Upper lobe of right lung (tissue), 1 donor: ENCODE data around the gene MTG2. TPM values are rescaled to one million over a fixed set of nuclear protein-coding genes. Genes with fewer than 3 reads are reported as not detected.

Experiments used
- ATAC-seq: fragments of 200-7000 bp; cut with Tn5 transposase; one replicate; pipeline ENCODE4 v1.9.1; 2020; ENCODE audit warnings: mild to moderate bottlenecking, moderate library complexity
- DNase-seq: peaks from one replicate; pipeline ENCODE4 v3.0.0-alpha.2; 2020
- H3K27ac ChIP-seq: fragments of 200-600 bp; one replicate; pipeline ENCODE4 v1.8.0; 2022
- H3K27me3 ChIP-seq: fragments of 200-600 bp; one replicate; pipeline ENCODE4 v1.8.0; 2022; ENCODE audit warnings: mild to moderate bottlenecking
- H3K36me3 ChIP-seq: fragments of 200-600 bp; one replicate; pipeline ENCODE4 v1.8.0; 2022
- H3K4me1 ChIP-seq: fragments of 200-600 bp; one replicate; pipeline ENCODE4 v1.8.0; 2022
- H3K4me3 ChIP-seq: fragments of 200-600 bp; one replicate; pipeline ENCODE4 v1.8.0; 2022; ENCODE audit warnings: mild to moderate bottlenecking
- H3K9me3 ChIP-seq: fragments of 200-600 bp; one replicate; pipeline ENCODE4 v1.8.0; 2022
- intact Hi-C: fragments of 100-400 bp; cut with DNase I; formaldehyde crosslinking; loops from one replicate; pipeline ENCODE4 v1.11.0; 2022
- total RNA-seq: library from RNA; stranded (reverse); fragmentation: NEBNext Ultra II Directional; extraction: Animal tissue kit (Norgen Biotek cat#: 25700); gene quantifications from one replicate; pipeline ENCODE4 v1.2.1, GENCODE V29; 2021
- TF ChIP-seq, protein P1 (sequence below): fragments of 200-600 bp; IDR thresholded peaks from one replicate; pipeline ENCODE4 v1.8.0; 2022; ENCODE audit warnings: antibody characterized with exemption
- donor health status: DM: no; HTN: yes; CAD: no; lungs with severe emphysema.

Gene MTG2
- total RNA-seq, 1 donor from 2014 or later, result 26.5 TPM

DNA sequence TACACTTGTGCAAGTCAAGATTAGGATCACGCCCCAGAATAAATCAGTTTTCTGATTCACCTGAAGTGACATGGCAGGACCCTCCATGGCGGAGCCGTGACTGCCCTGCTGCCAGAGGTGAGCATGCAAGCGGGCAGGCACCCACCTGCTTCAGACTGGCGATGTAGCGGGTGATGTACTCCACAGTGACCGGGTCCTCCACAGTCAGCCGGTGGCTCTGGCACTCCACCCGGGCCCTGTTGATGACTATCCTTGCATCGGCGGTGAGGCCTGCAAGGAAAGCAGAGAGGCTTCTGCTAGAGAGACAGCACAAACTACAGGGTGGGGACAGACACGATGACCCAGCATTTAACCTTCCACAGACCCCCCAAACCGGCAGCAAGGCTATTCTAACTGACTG is 43.2 kb upstream of the MTG2 start:
- ATAC-seq (no peak), DNase-seq (no peak)
- TF ChIP-seq, protein P1, sequence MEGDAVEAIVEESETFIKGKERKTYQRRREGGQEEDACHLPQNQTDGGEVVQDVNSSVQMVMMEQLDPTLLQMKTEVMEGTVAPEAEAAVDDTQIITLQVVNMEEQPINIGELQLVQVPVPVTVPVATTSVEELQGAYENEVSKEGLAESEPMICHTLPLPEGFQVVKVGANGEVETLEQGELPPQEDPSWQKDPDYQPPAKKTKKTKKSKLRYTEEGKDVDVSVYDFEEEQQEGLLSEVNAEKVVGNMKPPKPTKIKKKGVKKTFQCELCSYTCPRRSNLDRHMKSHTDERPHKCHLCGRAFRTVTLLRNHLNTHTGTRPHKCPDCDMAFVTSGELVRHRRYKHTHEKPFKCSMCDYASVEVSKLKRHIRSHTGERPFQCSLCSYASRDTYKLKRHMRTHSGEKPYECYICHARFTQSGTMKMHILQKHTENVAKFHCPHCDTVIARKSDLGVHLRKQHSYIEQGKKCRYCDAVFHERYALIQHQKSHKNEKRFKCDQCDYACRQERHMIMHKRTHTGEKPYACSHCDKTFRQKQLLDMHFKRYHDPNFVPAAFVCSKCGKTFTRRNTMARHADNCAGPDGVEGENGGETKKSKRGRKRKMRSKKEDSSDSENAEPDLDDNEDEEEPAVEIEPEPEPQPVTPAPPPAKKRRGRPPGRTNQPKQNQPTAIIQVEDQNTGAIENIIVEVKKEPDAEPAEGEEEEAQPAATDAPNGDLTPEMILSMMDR, result no peak
- H3K9me3 ChIP-seq, result no peaks in the 10 kb centered on the region
- intact Hi-C loops, result loop anchor here (10.0 kb wide), 1 partner anchor 115 kb away; no protein-coding TSS in a partner anchor
- H3K27me3 ChIP-seq, result no peaks in the 10 kb centered on the region
- H3K4me3 ChIP-seq, result no peak overlapping the region
- H3K36me3 ChIP-seq, result peaks cover 61% of the 10 kb centered on the region
- no peak overlapping the region for H3K27ac ChIP-seq
- H3K4me1 ChIP-seq, result peaks cover 20% of the 10 kb centered on the region

DNA sequence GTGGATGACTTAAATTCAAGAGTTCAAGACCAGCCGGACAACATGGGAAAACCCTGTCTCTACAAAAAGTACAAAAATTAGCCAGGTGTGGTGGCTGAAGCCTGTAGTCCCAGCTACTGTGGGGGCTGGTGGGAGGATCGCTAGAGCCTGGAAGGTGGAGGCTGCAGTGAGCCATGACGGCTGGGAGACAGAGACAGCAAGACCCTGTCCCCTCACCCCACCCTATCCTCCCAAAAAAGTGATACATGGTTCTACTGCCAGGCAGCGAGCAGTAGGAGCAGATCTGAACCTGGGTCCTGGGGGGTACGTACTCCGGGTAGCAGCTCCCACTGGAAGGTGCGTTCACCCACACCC is 41.8 kb upstream of the MTG2 start:
- ATAC-seq (no peak), DNase-seq (no peak)
- H3K27ac ChIP-seq, result peak overlapping the region; percentile 89
- intact Hi-C loops, result no loop called here
- peaks cover 47% of the 10 kb centered on the region for H3K36me3 ChIP-seq
- TF ChIP-seq, protein P1, result no peak
- no peaks in the 10 kb centered on the region for H3K27me3 ChIP-seq
- peaks cover 24% of the 10 kb centered on the region for H3K4me1 ChIP-seq
- H3K4me3 ChIP-seq, result peak overlapping the region; percentile 83
- no peaks in the 10 kb centered on the region for H3K9me3 ChIP-seq

DNA sequence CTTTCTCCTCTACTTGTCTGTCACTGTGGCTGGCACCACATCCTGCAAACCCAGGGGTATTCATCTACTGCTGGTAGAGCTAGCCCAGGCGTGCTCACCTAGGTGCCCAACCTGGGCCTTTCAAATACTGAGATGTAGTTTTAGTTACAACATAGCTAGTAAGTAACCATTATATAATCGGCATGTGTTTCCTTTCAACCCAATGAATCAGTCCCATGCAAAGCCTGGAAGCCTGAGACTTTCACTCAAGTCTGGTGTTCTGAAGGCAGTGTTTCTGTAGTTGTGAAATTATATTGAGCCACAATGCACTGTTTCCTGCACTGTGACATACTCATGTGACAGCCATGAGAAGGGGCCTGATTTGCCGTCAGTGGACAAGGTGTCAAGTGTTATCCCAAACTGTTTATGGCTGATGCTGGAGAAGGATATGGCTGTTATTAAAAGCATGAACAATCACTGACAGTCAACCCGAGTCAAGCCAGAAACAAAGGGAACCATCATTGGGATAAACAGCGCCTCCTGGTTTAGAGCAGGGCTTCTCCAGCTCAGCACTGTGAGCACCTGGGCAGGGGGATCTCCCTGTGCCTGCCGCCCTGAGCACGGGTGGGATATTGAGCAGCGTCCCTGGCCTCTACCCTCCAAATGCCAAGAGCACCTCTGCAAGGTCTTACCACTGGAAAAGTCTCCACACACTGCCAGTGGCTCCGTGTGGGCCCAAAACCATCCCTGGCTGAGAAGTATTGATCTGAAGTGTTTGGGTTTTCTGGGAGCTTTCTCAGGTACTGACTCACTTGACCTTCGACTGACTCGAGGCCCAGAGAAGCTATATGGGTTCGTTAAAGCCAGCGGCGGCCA is 41.2 kb upstream of the MTG2 start:
- Histone ChIP-seq H3K9me3 (no peaks in the 10 kb centered on the region), H3K4me3 (peak overlapping the region; percentile 83), H3K36me3 (peaks cover 41% of the 10 kb centered on the region), H3K4me1 (peaks cover 24% of the 10 kb centered on the region), H3K27me3 (no peaks in the 10 kb centered on the region), H3K27ac (peak overlapping the region; percentile 89)
- no peak for DNase-seq
- TF ChIP-seq, protein P1, result no peak
- ATAC-seq, result peak; percentile 13
- intact Hi-C loops, result no loop called here

DNA sequence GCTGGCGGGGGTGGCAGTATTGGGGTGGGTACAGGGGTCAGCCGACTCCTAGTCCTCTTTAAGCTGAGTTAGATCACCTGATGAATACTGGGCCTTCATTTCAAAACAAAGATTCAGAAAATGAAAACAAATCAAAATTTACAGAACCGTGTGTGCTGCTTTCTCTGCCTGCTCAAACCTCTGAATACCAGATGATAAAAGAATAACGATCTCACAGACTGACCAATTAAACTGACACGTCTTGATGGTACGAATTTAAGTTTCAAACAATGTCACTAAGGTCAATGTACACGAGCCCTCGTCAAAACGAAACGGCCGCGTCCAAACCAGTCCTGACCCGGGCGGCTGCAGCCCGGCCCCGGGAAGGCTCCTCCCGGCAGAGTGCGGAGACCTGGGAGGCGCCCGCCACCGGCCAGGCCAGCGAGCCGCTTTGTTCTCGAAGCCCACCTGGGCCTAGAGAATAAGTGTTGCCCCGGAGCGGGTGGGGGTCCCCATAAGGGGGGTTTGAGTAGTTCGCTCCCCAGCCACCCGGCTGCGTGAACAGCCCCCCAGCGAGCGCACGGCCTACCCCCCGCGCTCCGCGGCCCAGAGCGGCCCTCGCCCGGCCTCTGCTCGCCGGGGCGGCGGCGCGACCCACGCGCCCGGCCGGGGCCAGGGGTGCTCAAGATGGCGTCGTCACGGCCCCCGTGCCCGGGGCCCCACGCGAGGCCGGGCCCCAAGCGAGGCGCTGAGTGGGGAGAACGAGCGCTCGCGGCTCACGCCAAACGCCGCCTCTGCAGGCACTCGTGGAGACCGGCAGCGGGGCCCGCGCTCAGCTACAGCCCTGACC is 40.4 kb upstream of the MTG2 start:
- intact Hi-C loops, result no loop called here
- H3K27me3 ChIP-seq, result no peaks in the 10 kb centered on the region
- H3K9me3 ChIP-seq, result no peaks in the 10 kb centered on the region
- DNase-seq (no peak), ATAC-seq (peak; percentile 3)
- H3K4me3 ChIP-seq, result peak overlapping the region; percentile 83
- H3K4me1 ChIP-seq, result peaks cover 24% of the 10 kb centered on the region
- TF ChIP-seq, protein P1, result no peak
- H3K27ac ChIP-seq, result peak overlapping the region; percentile 89
- H3K36me3 ChIP-seq, result peaks cover 33% of the 10 kb centered on the region

DNA sequence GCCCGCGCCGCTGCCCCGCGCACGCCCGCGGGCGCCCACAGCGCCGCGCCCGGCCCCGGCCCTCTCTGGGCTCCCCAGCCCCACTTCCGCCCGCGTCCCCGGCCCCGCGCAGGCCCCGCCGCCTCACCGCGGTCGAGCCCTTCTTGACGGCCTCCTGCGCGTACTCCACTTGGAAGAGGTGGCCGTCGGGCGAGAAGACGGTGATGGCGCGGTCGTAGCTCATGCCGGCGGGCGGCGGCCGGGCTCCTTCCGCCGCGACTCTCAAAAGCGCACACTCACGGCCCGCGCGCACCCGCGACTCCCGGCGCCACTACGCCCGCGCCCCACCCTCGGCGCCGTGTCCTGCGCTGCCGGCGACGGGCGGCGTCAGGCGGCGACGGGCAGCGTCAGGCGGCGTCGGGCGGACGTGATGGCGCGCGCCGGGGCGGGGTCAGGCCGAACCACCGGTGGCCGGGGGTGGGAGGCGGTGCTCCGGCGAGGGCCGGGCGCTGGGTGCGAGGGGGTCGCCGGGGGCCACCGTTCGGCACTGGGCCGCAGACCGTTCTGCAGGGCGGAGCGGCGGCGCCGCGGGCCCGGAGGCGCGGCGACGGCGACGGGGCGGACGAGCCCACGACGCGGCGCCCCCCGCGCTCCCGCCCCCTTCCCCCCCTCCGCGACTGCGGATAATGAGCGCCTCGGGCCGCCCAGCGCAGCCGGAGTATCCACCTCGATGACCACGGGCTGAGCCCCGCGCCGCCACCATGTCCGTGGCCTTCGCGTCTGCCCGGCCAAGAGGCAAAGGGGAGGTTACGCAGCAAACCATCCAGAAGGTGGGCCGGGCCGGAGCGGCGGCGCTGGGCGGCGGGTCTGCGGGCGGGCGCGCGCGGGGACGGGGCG is 39.5 kb upstream of the MTG2 start, which contains the start of the genes PSMA7 and SS18L1:
TSS of gene PSMA7 (minus strand) at position 314 of the 876 bp plus-strand sequence. CDS start at position 223, 91 bp downstream.
TSS of gene SS18L1 (plus strand) at position 689 of the 876 bp plus-strand sequence. CDS start at position 741, 52 bp downstream.
- Histone ChIP-seq H3K9me3 (no peaks in the 10 kb centered on the region), H3K4me1 (peaks cover 24% of the 10 kb centered on the region), H3K36me3 (peaks cover 24% of the 10 kb centered on the region), H3K27me3 (no peaks in the 10 kb centered on the region), H3K4me3 (peak within 1 kb of the TSS; percentile 83), H3K27ac (peak within 1 kb of the TSS; percentile 89)
- TF ChIP-seq, protein P1, result no peak
- DNase-seq, result peak; percentile 95
- intact Hi-C loops, result no loop called here
- ATAC-seq, result peak; percentile 94
